ENCODE data around the gene WWOX. TPM values are rescaled to one million over a fixed set of nuclear protein-coding genes. Genes with fewer than 3 reads are reported as not detected.

Gene WWOX
- total RNA-seq, 2 donors from 2014 or later: 10.6 to 13.1 TPM

- no peak for DNase-seq
- intact Hi-C loops (cut with DNase I, micrococcal nuclease): no loop called here
- ATAC-seq: no peak
These were observed 331.7 kb downstream of the WWOX start for GRCh38 chr16:78431004-78431670.

- ATAC-seq (no peak), DNase-seq (no peak)
- intact Hi-C loops (cut with DNase I, micrococcal nuclease): no loop called here
These were observed 332.2 kb downstream of the WWOX start for GRCh38 chr16:78431701-78432100.

GRCh38 chr16:78432451-78432850, 333.0 kb downstream of the WWOX start:
- DNase-seq: no peak

GRCh38 chr16:78433116-78433515, 333.7 kb downstream of the WWOX start:
- no peak for ATAC-seq
- intact Hi-C loops (cut with DNase I, micrococcal nuclease): no loop called here

More at GRCh38 chr16:78432451-78432850, 333.0 kb downstream of the WWOX start:
- intact Hi-C loops (cut with DNase I, micrococcal nuclease): no loop called here
- no peak for ATAC-seq

GRCh38 chr16:78434401-78434800, 334.9 kb downstream of the WWOX start:
- DNase-seq (no peak), ATAC-seq (no peak)
- intact Hi-C loops (cut with DNase I, micrococcal nuclease): no loop called here

More at GRCh38 chr16:78433116-78433515, 333.7 kb downstream of the WWOX start:
- no peak for DNase-seq

GRCh38 chr16:78435260-78435659, 335.8 kb downstream of the WWOX start:
- ATAC-seq (no peak), DNase-seq (no peak)
- intact Hi-C loops (cut with DNase I, micrococcal nuclease): no loop called here

- no peak for ATAC-seq
- no peak for DNase-seq
- intact Hi-C loops (cut with DNase I, micrococcal nuclease): no loop called here
These were observed 336.6 kb downstream of the WWOX start for GRCh38 chr16:78436023-78436422.

GRCh38 chr16:78436846-78437245, 337.4 kb downstream of the WWOX start:
- intact Hi-C loops (cut with DNase I, micrococcal nuclease): no loop called here

GRCh38 chr16:78437352-78437968, 338.0 kb downstream of the WWOX start:
- ATAC-seq: no peak
- intact Hi-C loops (cut with DNase I, micrococcal nuclease): no loop called here
- no peak for DNase-seq

More at GRCh38 chr16:78436846-78437245, 337.4 kb downstream of the WWOX start:
- no peak for DNase-seq
- no peak for ATAC-seq

- DNase-seq: no peak
- intact Hi-C loops (cut with DNase I, micrococcal nuclease): no loop called here
- no peak for ATAC-seq
These were observed 338.8 kb downstream of the WWOX start for GRCh38 chr16:78438219-78438618.

GRCh38 chr16:78438632-78439031, 339.2 kb downstream of the WWOX start:
- intact Hi-C loops (cut with DNase I, micrococcal nuclease): no loop called here
- ATAC-seq (no peak), DNase-seq (no peak)

GRCh38 chr16:78439646-78440045, 340.2 kb downstream of the WWOX start:
- DNase-seq (no peak), ATAC-seq (no peak)
- intact Hi-C loops (cut with DNase I, micrococcal nuclease): no loop called here

- intact Hi-C loops (cut with DNase I, micrococcal nuclease): no loop called here
- ATAC-seq (no peak), DNase-seq (no peak)
These were observed 341.8 kb downstream of the WWOX start for GRCh38 chr16:78441298-78441697.

GRCh38 chr16:78443542-78444364, 344.3 kb downstream of the WWOX start:
- intact Hi-C loops (cut with DNase I, micrococcal nuclease): no loop called here
- DNase-seq (no peak), ATAC-seq (no peak)

GRCh38 chr16:78445818-78446217, 346.4 kb downstream of the WWOX start:
- no peak for DNase-seq
- ATAC-seq: no peak
- intact Hi-C loops (cut with DNase I, micrococcal nuclease): no loop called here

- intact Hi-C loops (cut with DNase I, micrococcal nuclease): no loop called here
- DNase-seq (no peak), ATAC-seq (no peak)
These were observed 347.0 kb downstream of the WWOX start for GRCh38 chr16:78446486-78446885.

- intact Hi-C loops (cut with DNase I, micrococcal nuclease): no loop called here
- DNase-seq (no peak), ATAC-seq (no peak)
These were observed 347.6 kb downstream of the WWOX start for GRCh38 chr16:78446992-78447563.

- no peak for DNase-seq
- ATAC-seq: no peak
- intact Hi-C loops (cut with DNase I, micrococcal nuclease): no loop called here
These were observed 349.3 kb downstream of the WWOX start for GRCh38 chr16:78448658-78449271.

- DNase-seq (no peak), ATAC-seq (no peak)
- intact Hi-C loops (cut with DNase I, micrococcal nuclease): no loop called here
These were observed 350.8 kb downstream of the WWOX start for GRCh38 chr16:78450255-78450654.
